ENCODE results near the gene CANT1.
"Not testable (repeated sequence)": the region's sequence is repeated elsewhere in the genome, so short reads cannot be mapped to it uniquely, and the experiment has no call there.

CANT1 gene

GRCh38 chr17:79043191-79043930 is 33.8 kb upstream of the CANT1 start:
- no peak for DNase-seq

GRCh38 chr17:79042421-79043190 is 33.0 kb upstream of the CANT1 start:
- DNase-seq = peak; percentile 58

- DNase-seq = no peak
These were observed 32.3 kb upstream of the CANT1 start for GRCh38 chr17:79041723-79042420.

- no peak for DNase-seq
These were observed 31.5 kb upstream of the CANT1 start for GRCh38 chr17:79041041-79041570.

- no peak for DNase-seq
These were observed 30.3 kb upstream of the CANT1 start for GRCh38 chr17:79039886-79040285.

GRCh38 chr17:79039171-79039570 is 29.6 kb upstream of the CANT1 start:
- no peak for DNase-seq

- no peak for DNase-seq
These were observed 29.1 kb upstream of the CANT1 start for GRCh38 chr17:79038545-79039135.

- DNase-seq = no peak
These were observed 27.0 kb upstream of the CANT1 start for GRCh38 chr17:79036596-79036995.

GRCh38 chr17:79036181-79036580 is 26.6 kb upstream of the CANT1 start:
- no peak for DNase-seq

GRCh38 chr17:79035686-79036085 is 26.1 kb upstream of the CANT1 start:
- no peak for DNase-seq

- no peak for DNase-seq
These were observed 25.4 kb upstream of the CANT1 start for GRCh38 chr17:79034931-79035485.

- no peak for DNase-seq
These were observed 24.4 kb upstream of the CANT1 start for GRCh38 chr17:79033741-79034501.

- peak; percentile 30 for DNase-seq
These were observed 23.6 kb upstream of the CANT1 start for GRCh38 chr17:79033046-79033616.

- DNase-seq = no peak
These were observed 22.7 kb upstream of the CANT1 start for GRCh38 chr17:79031996-79032875.

GRCh38 chr17:79030636-79031035 is 21.1 kb upstream of the CANT1 start:
- not testable (repeated sequence) for DNase-seq

- no peak for DNase-seq
These were observed 19.9 kb upstream of the CANT1 start for GRCh38 chr17:79029327-79030009.

GRCh38 chr17:79028496-79029326 is 19.1 kb upstream of the CANT1 start:
- peak; percentile 15 for DNase-seq

- peak; percentile 32 for DNase-seq
These were observed 18.4 kb upstream of the CANT1 start for GRCh38 chr17:79027925-79028491.

Data from RPMI8226 (cell line).